GM23248 (cell line): ENCODE data around the gene PKLR.

Source experiments
- EZH2 ChIP-seq: fragments of 200-600 bp; sonication (generic); IDR thresholded peaks from 2 replicates; pipeline ENCODE4 v1.6.1; 2018; ENCODE audit warnings: antibody characterized with exemption, mild to moderate bottlenecking; ENCODE audit not compliant: insufficient read depth, poor library complexity, severe bottlenecking
- EZH2phosphoT487 ChIP-seq: fragments of 200-600 bp; sonication (generic); IDR thresholded peaks from 2 replicates; pipeline ENCODE4 v1.6.1; 2018; ENCODE audit warnings: antibody characterized with exemption, moderate library complexity, mild to moderate bottlenecking, low read depth; ENCODE audit not compliant: insufficient read depth

- TF ChIP-seq EZH2phosphoT487 (no peak), EZH2 (no peak)
Measured at GRCh38 chr1:155269381-155269780, 31.9 kb downstream of the PKLR start.
